Effector memory CD4-positive, alpha-beta T cell (primary cell): ENCODE measurements around the gene MTHFD2.
A peak's percentile ranks its signal among the peaks of the same experiment; 100 is the strongest.
"Not testable (repeated sequence)": the region's sequence is repeated elsewhere in the genome, so short reads cannot be mapped to it uniquely, and the experiment has no call there.

Source experiments
- DNase-seq, 3 donors: peaks; one replicate each; pipeline ENCODE4 v3.0.0-alpha.2; 2020
- H3K27ac ChIP-seq: 2 replicates; pipeline ENCODE4 v1.7.0; 2013; ENCODE audit warnings: mild to moderate bottlenecking, low read length, moderate library complexity; ENCODE audit not compliant: insufficient read depth, poor library complexity, severe bottlenecking
- H3K27me3 ChIP-seq: replicated peaks from 2 replicates; pipeline ENCODE4 v1.7.0; 2013; ENCODE audit warnings: mild to moderate bottlenecking, low read length; ENCODE audit not compliant: insufficient read depth, control insufficient read depth, poor library complexity, severe bottlenecking
- H3K36me3 ChIP-seq: 2 replicates; pipeline ENCODE4 v1.7.0; 2013; ENCODE audit warnings: mild to moderate bottlenecking, low read length, moderate library complexity; ENCODE audit not compliant: control insufficient read depth, insufficient read depth
- H3K4me1 ChIP-seq: 2 replicates; pipeline ENCODE4 v1.7.0; 2013; ENCODE audit warnings: low read length, mild to moderate bottlenecking; ENCODE audit not compliant: control insufficient read depth, insufficient read depth, poor library complexity, severe bottlenecking
- H3K4me3 ChIP-seq: 2 replicates; pipeline ENCODE4 v1.7.0; 2013; ENCODE audit warnings: low read length, low read depth, mild to moderate bottlenecking; ENCODE audit not compliant: insufficient read depth, poor library complexity, severe bottlenecking
- H3K9me3 ChIP-seq: 2 replicates; pipeline ENCODE4 v1.7.0; 2013; ENCODE audit warnings: mild to moderate bottlenecking, low read length, moderate library complexity; ENCODE audit not compliant: control insufficient read depth

Gene MTHFD2

GRCh38 chr2:74206180-74206688 lies 7.8 kb downstream of the MTHFD2 start:
- no peaks in the 10 kb centered on the region for H3K9me3 ChIP-seq
- no peaks in the 10 kb centered on the region for H3K27me3 ChIP-seq
- no peak for DNase-seq
- peak overlapping the region; percentile 77 for H3K27ac ChIP-seq
- H3K4me1 ChIP-seq = peaks cover 18% of the 10 kb centered on the region
- peak overlapping the region; percentile 15 for H3K4me3 ChIP-seq
- H3K36me3 ChIP-seq = peaks cover 18% of the 10 kb centered on the region

GRCh38 chr2:74212702-74213410 lies 14.4 kb downstream of the MTHFD2 start:
- no peak overlapping the region for H3K4me3 ChIP-seq
- peaks cover 54% of the 10 kb centered on the region for H3K36me3 ChIP-seq
- no peaks in the 10 kb centered on the region for H3K4me1 ChIP-seq
- no peak for DNase-seq
- H3K27me3 ChIP-seq = no peaks in the 10 kb centered on the region
- no peaks in the 10 kb centered on the region for H3K9me3 ChIP-seq
- H3K27ac ChIP-seq = no peak overlapping the region

GRCh38 chr2:74215771-74216170 lies 17.4 kb downstream of the MTHFD2 start:
- not testable (repeated sequence) for DNase-seq, H3K4me3 ChIP-seq, H3K4me1 ChIP-seq, H3K9me3 ChIP-seq, H3K27ac ChIP-seq, H3K27me3 ChIP-seq
- H3K36me3 ChIP-seq = peaks cover 49% of the 10 kb centered on the region

GRCh38 chr2:74216642-74217041 lies 18.2 kb downstream of the MTHFD2 start:
- H3K4me3 ChIP-seq = no peak overlapping the region
- H3K27ac ChIP-seq = no peak overlapping the region
- no peaks in the 10 kb centered on the region for H3K9me3 ChIP-seq
- no peaks in the 10 kb centered on the region for H3K27me3 ChIP-seq
- no peak for DNase-seq
- H3K36me3 ChIP-seq = peaks cover 46% of the 10 kb centered on the region
- H3K4me1 ChIP-seq = no peaks in the 10 kb centered on the region

GRCh38 chr2:74219846-74220486 lies 21.6 kb downstream of the MTHFD2 start:
- Histone ChIP-seq H3K4me3 (no peak overlapping the region), H3K4me1 (no peaks in the 10 kb centered on the region), H3K9me3 (no peaks in the 10 kb centered on the region), H3K36me3 (peaks cover 24% of the 10 kb centered on the region), H3K27ac (no peak overlapping the region), H3K27me3 (no peaks in the 10 kb centered on the region)
- DNase-seq = no peak

GRCh38 chr2:74221091-74221490 lies 22.7 kb downstream of the MTHFD2 start:
- H3K4me1 ChIP-seq = no peaks in the 10 kb centered on the region
- no peak overlapping the region for H3K27ac ChIP-seq
- no peak overlapping the region for H3K4me3 ChIP-seq
- DNase-seq = no peak
- peaks cover 20% of the 10 kb centered on the region for H3K36me3 ChIP-seq
- H3K9me3 ChIP-seq = no peaks in the 10 kb centered on the region
- no peaks in the 10 kb centered on the region for H3K27me3 ChIP-seq

GRCh38 chr2:74221604-74222299 lies 23.3 kb downstream of the MTHFD2 start:
- DNase-seq = no peak
- Histone ChIP-seq H3K27me3 (no peaks in the 10 kb centered on the region), H3K9me3 (no peaks in the 10 kb centered on the region), H3K4me3 (no peak overlapping the region), H3K4me1 (no peaks in the 10 kb centered on the region), H3K36me3 (peaks cover 17% of the 10 kb centered on the region), H3K27ac (no peak overlapping the region)

GRCh38 chr2:74222300-74222650 lies 23.9 kb downstream of the MTHFD2 start:
- no peak overlapping the region for H3K4me3 ChIP-seq
- no peaks in the 10 kb centered on the region for H3K4me1 ChIP-seq
- DNase-seq = no peak
- no peaks in the 10 kb centered on the region for H3K9me3 ChIP-seq
- H3K36me3 ChIP-seq = peaks cover 11% of the 10 kb centered on the region
- no peaks in the 10 kb centered on the region for H3K27me3 ChIP-seq
- H3K27ac ChIP-seq = no peak overlapping the region

- DNase-seq = no peak
- no peak overlapping the region for H3K27ac ChIP-seq
- H3K27me3 ChIP-seq = no peaks in the 10 kb centered on the region
- no peaks in the 10 kb centered on the region for H3K9me3 ChIP-seq
- no peak overlapping the region for H3K4me3 ChIP-seq
- peaks cover 4% of the 10 kb centered on the region for H3K36me3 ChIP-seq
- H3K4me1 ChIP-seq = no peaks in the 10 kb centered on the region
Observed at GRCh38 chr2:74223941-74224770, 25.7 kb downstream of the MTHFD2 start.
